Kidney (tissue), 14 donors: ENCODE data around the gene KYNU. TPM values are rescaled to one million over a fixed set of nuclear protein-coding genes. Genes with fewer than 3 reads are reported as not detected.
A peak's percentile ranks its signal among the peaks of the same experiment; 100 is the strongest.
"Not testable (repeated sequence)": the region's sequence is repeated elsewhere in the genome, so short reads cannot be mapped to it uniquely, and the experiment has no call there.

Source experiments
- DNase-seq, 5 donors: peaks; one replicate each; pipeline ENCODE4 v3.0.0-alpha.2; 2013 to 2020
- FAIRE-seq: peaks from 2 replicates; lab custom pipeline; 2012; peaks lifted over from hg19 to GRCh38; lab: Jason Lieb, UNC
- H3K27ac ChIP-seq, 2 donors: one replicate each; pipeline ENCODE4 v1.7.0; 2013; ENCODE audit warnings: low read depth in 2 of 2, low read length in 2 of 2, inconsistent platforms in 1 of 2
- H3K27me3 ChIP-seq: one replicate; pipeline ENCODE4 v1.7.1; 2013; ENCODE audit warnings: low read length, inconsistent platforms; ENCODE audit not compliant: control insufficient read depth, insufficient read depth
- H3K36me3 ChIP-seq, 3 donors: one replicate each; pipeline versions ENCODE4 v1.7.0 to v1.7.1; 2013; ENCODE audit warnings: low read length in 3 of 3, control low read depth in 1 of 3, inconsistent platforms in 1 of 3; ENCODE audit not compliant: insufficient read depth in 3 of 3, control insufficient read depth in 2 of 3
- H3K4me1 ChIP-seq, 3 donors: one replicate each; pipeline versions ENCODE4 v1.7.0 to v1.7.1; 2013; ENCODE audit warnings: low read length in 3 of 3, inconsistent platforms in 1 of 3, low read depth in 1 of 3; ENCODE audit not compliant: control insufficient read depth in 2 of 3, insufficient read depth in 2 of 3
- H3K4me3 ChIP-seq, 3 donors: one replicate each; pipeline versions ENCODE4 v1.7.0 to v1.8.1; 2013; ENCODE audit warnings: low read length in 3 of 3, control low read depth in 1 of 3, inconsistent platforms in 1 of 3
- H3K9ac ChIP-seq, 3 donors: one replicate each; pipeline versions ENCODE4 v1.7.0 to v1.7.1; 2013; ENCODE audit warnings: low read length in 3 of 3, control low read depth in 1 of 3, inconsistent platforms in 1 of 3
- H3K9me3 ChIP-seq, 3 donors: one replicate each; pipeline versions ENCODE4 v1.7.0 to v1.7.1; 2013; ENCODE audit warnings: low read length in 3 of 3, control low read depth in 1 of 3, inconsistent platforms in 1 of 3; ENCODE audit not compliant: control insufficient read depth in 2 of 3, insufficient read depth in 1 of 3
- CTCF ChIP-seq: IDR thresholded peaks from 3 replicates; pipeline ENCODE4 v1.5.1; 2012; ENCODE audit warnings: mild to moderate bottlenecking, moderate library complexity, borderline replicate concordance; ENCODE audit not compliant: insufficient read depth; ENCODE audit errors: extremely low read depth
- intact Hi-C: fragments of 100-400 bp; cut with DNase I; formaldehyde crosslinking; loops from one replicate; pipeline ENCODE4 v1.11.1; 2022
- polyA plus RNA-seq: library from polyadenylated mRNA; stranded (reverse); fragments of 350-450 nt; fragmentation: Illumina TruSeq; extraction: RNeasy Lipid Tissue Mini Kit (QIAGEN cat#74804); gene quantifications from one replicate; pipeline ENCODE4 v1.2.3, GENCODE V29; 2014; ENCODE audit warnings: low read depth, low replicate concordance; ENCODE audit not compliant: insufficient read depth
- total RNA-seq: library from RNA; stranded (reverse); fragmentation: NEBNext Ultra II Directional; extraction: Animal tissue kit (Norgen Biotek cat#: 25700); gene quantifications from one replicate; pipeline ENCODE4 v1.2.1, GENCODE V29; 2021
- donor health status: control.
- donor health status: control.
- donor health status: control.
- donor health status: control.
- donor health status: control.
- donor health status: DM: yes; HTN: yes; CAD: no.
- donor health status: Normal renal cell carcinoma (clear cell type).

The KYNU gene
- total and polyA plus RNA-seq, 2 donors from 2014 or later = 6.4 to 14.5 TPM

GRCh38 chr2:142865924-142866323, 11.5 kb upstream of the KYNU start:
- intact Hi-C loops = no loop called here
- Histone ChIP-seq H3K9me3 (no peaks in the 10 kb centered on the region), H3K9ac (no peak overlapping the region), H3K27ac (no peak overlapping the region), H3K4me3 (peak overlapping the region in 1 of 3 donors; percentile 28), H3K27me3 (no peaks in the 10 kb centered on the region), H3K36me3 (no peaks in the 10 kb centered on the region), H3K4me1 (no peaks in the 10 kb centered on the region)
- no peak for FAIRE-seq
- no peak for TF ChIP-seq CTCF
- DNase-seq = peak in 2 of 5 donors; percentile 5 to 8

- no peak for TF ChIP-seq CTCF
- Histone ChIP-seq H3K4me3 (no peak overlapping the region), H3K27me3 (no peaks in the 10 kb centered on the region), H3K9me3 (no peaks in the 10 kb centered on the region), H3K27ac (no peak overlapping the region), H3K36me3 (no peaks in the 10 kb centered on the region), H3K4me1 (no peaks in the 10 kb centered on the region), H3K9ac (no peak overlapping the region)
- intact Hi-C loops = no loop called here
- FAIRE-seq (no peak), DNase-seq (no peak)
Observed at GRCh38 chr2:142866426-142866825, 11.0 kb upstream of the KYNU start.

GRCh38 chr2:142867136-142867535, 10.3 kb upstream of the KYNU start:
- no peak overlapping the region for H3K27ac ChIP-seq
- TF ChIP-seq CTCF = no peak
- FAIRE-seq = no peak
- no peak overlapping the region for H3K4me3 ChIP-seq
- no peaks in the 10 kb centered on the region for H3K4me1 ChIP-seq
- no peaks in the 10 kb centered on the region for H3K36me3 ChIP-seq
- no peaks in the 10 kb centered on the region for H3K27me3 ChIP-seq
- H3K9me3 ChIP-seq = no peaks in the 10 kb centered on the region
- no peak overlapping the region for H3K9ac ChIP-seq
- intact Hi-C loops = no loop called here
- DNase-seq = no peak

- Histone ChIP-seq H3K36me3 (no peaks in the 10 kb centered on the region), H3K4me1 (no peaks in the 10 kb centered on the region), H3K4me3 (no peak overlapping the region), H3K9me3 (no peaks in the 10 kb centered on the region), H3K9ac (no peak overlapping the region), H3K27me3 (no peaks in the 10 kb centered on the region), H3K27ac (no peak overlapping the region)
- intact Hi-C loops = no loop called here
- peak in 1 of 5 donors; percentile 80 for DNase-seq
- no peak for FAIRE-seq
- no peak for TF ChIP-seq CTCF
Observed at GRCh38 chr2:142868229-142868762, 9.2 kb upstream of the KYNU start.

- H3K4me3 ChIP-seq, H3K9me3 ChIP-seq, H3K27me3 ChIP-seq, H3K9ac ChIP-seq, FAIRE-seq, H3K36me3 ChIP-seq, DNase-seq, intact Hi-C loops, H3K27ac ChIP-seq, H3K4me1 ChIP-seq: not testable (repeated sequence)
Observed at GRCh38 chr2:142869065-142869460, 8.4 kb upstream of the KYNU start.
